Keratinocyte (primary cell): ENCODE results near the gene CMTR1. TPM values are rescaled to one million over a fixed set of nuclear protein-coding genes. Genes with fewer than 3 reads are reported as not detected.

ENCODE experiments used
- DNase-seq: peaks from one replicate; pipeline ENCODE4 v3.0.0-alpha.2; 2011; ENCODE audit warnings: low read depth, missing footprints, low spot score
- FAIRE-seq: peaks from 2 replicates; lab custom pipeline; 2011; peaks lifted over from hg19 to GRCh38; lab: Jason Lieb, UNC
- H2AFZ ChIP-seq: 2 replicates; pipeline ENCODE4 v1.6.0; 2012; ENCODE audit warnings: low read length, control low read depth, inconsistent platforms; ENCODE audit not compliant: control insufficient read depth
- H3K27ac ChIP-seq: 2 replicates; pipeline ENCODE4 v1.5.1; 2011; ENCODE audit warnings: low read length; ENCODE audit not compliant: control insufficient read depth, insufficient read depth
- H3K27me3 ChIP-seq: 3 replicates; pipeline ENCODE4 v1.6.0; 2011; ENCODE audit warnings: low read length; ENCODE audit not compliant: control insufficient read depth, insufficient read depth; ENCODE audit errors: extremely low read depth
- H3K36me3 ChIP-seq, 2 experiments: 2 replicates in 1 of 2; 3 replicates in 1 of 2; pipeline ENCODE4 v1.5.1; 2011; ENCODE audit warnings: low read length in 2 of 2, mild to moderate bottlenecking in 1 of 2; ENCODE audit not compliant: control insufficient read depth in 2 of 2, insufficient read depth in 2 of 2; ENCODE audit errors: extremely low read depth in 1 of 2
- H3K4me1 ChIP-seq: 3 replicates; pipeline ENCODE4 v1.5.1; 2011; ENCODE audit warnings: low read length; ENCODE audit not compliant: control insufficient read depth, insufficient read depth; ENCODE audit errors: extremely low read depth
- H3K4me2 ChIP-seq: 3 replicates; pipeline ENCODE4 v1.6.0; 2011; ENCODE audit warnings: low read depth, low read length; ENCODE audit not compliant: control insufficient read depth, insufficient read depth; ENCODE audit errors: extremely low read depth
- H3K4me3 ChIP-seq, 3 experiments: fragments of 200-600 bp in 1 of 3; sonication (generic) in 1 of 3; 2 replicates in 2 of 3; 3 replicates in 1 of 3; pipeline ENCODE4 v1.5.1; 2011 to 2016; ENCODE audit warnings: low read length in 3 of 3, mild to moderate bottlenecking in 3 of 3, control low read depth in 2 of 3, inconsistent platforms in 1 of 3, low read depth in 1 of 3, mixed read lengths in 1 of 3, mixed run types in 1 of 3, moderate library complexity in 1 of 3; ENCODE audit not compliant: control insufficient read depth in 2 of 3, insufficient read depth in 2 of 3; ENCODE audit errors: extremely low read depth in 1 of 3
- H3K79me2 ChIP-seq: 2 replicates; pipeline ENCODE4 v1.6.0; 2012; ENCODE audit warnings: low read length; ENCODE audit not compliant: control insufficient read depth, insufficient read depth
- H3K9ac ChIP-seq: 3 replicates; pipeline ENCODE4 v1.6.0; 2011; ENCODE audit warnings: low read length; ENCODE audit not compliant: control insufficient read depth, insufficient read depth; ENCODE audit errors: extremely low read depth
- H3K9me1 ChIP-seq: 3 replicates; pipeline ENCODE4 v1.6.0; 2011; ENCODE audit warnings: low read length; ENCODE audit not compliant: control insufficient read depth, insufficient read depth; ENCODE audit errors: extremely low read depth
- H3K9me3 ChIP-seq: 2 replicates; pipeline ENCODE4 v1.5.1; 2012; ENCODE audit warnings: low read depth, low read length; ENCODE audit not compliant: control insufficient read depth
- H4K20me1 ChIP-seq: 3 replicates; pipeline ENCODE4 v1.6.0; 2011; ENCODE audit warnings: low read length; ENCODE audit not compliant: control insufficient read depth, insufficient read depth; ENCODE audit errors: extremely low read depth
- EZH2 ChIP-seq: IDR thresholded peaks from one replicate; pipeline ENCODE4 v1.6.1; 2012; ENCODE audit warnings: inconsistent platforms, mild to moderate bottlenecking, low read length, moderate library complexity
- dilution Hi-C: fragments of 300-500 bp; cut with MboI; formaldehyde crosslinking; loops from one replicate; pipeline ENCODE4 v1.7.0; 2020; ENCODE audit warnings: low sequenced_read_pairs; ENCODE audit not compliant: extremely low pct_ligation_motif_present
- polyA plus RNA-seq, 5 experiments: library from polyadenylated mRNA; depleted of rRNA in 3 of 5; stranded (reverse) in 3 of 5; stranded (forward) in 1 of 5; unstranded in 1 of 5; fragments of >200 nt; gene quantifications; 1 replicate in 1 of 5; 2 replicates in 3 of 5; 3 replicates in 1 of 5; pipeline versions ENCODE4 v1.2.1 to v1.2.3, GENCODE V29; 2011 to 2012; ENCODE audit warnings: missing spikeins in 2 of 5, low read depth in 1 of 5, low replicate concordance in 1 of 5
- TF ChIP-seq, protein P1 (sequence below), 3 experiments: IDR thresholded peaks in 1 of 3; conservative IDR thresholded peaks in 1 of 3; optimal IDR thresholded peaks in 1 of 3; 2 replicates in 2 of 3; 3 replicates in 1 of 3; pipeline versions ENCODE3 to v1.5.1; 2011; ENCODE audit warnings: low read length in 3 of 3, mild to moderate bottlenecking in 3 of 3, moderate library complexity in 2 of 3, control low read depth in 1 of 3, inconsistent platforms in 1 of 3; ENCODE audit not compliant: insufficient read depth in 2 of 3; ENCODE audit errors: extremely low read depth in 1 of 3

Gene CMTR1
- polyA plus RNA-seq, 1 donor (not counting 4 experiments of a cell fraction or from before 2014, with no cell fraction given) = 24.6 TPM

DNA sequence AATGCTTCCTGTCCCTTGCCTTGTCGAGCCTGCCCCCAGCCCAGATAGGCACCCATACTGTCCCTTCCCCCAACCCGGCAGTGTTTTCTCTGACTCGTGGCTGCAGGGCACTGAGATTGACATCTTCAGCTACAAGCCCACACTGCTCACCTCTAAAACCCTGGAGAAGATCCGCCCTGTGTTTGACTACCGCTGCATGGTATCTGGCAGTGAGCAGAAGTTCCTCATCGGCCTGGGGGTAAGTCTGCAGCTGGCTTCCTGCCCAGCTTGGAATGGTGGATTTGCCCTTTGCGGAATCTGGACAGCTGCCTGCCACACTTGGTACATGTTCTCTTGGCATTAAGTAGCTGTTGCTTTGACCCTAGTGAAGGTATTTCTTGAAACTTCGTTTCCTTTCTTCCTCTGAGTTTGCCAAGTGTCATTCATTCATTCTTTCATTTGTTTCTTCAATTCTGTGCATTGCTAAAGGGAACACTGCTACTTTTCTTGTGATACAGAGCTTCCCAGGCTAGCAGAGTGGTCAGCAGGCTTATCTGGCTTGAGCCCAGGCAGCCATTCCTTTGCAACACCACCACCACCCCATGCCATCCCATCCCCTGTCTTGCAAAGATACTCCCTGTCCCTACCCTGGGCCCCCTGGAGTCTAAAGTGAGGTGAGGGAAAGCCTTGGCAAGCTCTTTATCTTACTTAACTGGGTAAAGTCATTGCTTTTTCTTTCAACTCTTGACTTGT lies 40.5 kb downstream of the CMTR1 start:
- FAIRE-seq (peak; percentile 98), DNase-seq (peak; percentile 45)
- Histone ChIP-seq H3K9me1 (no peaks in the 10 kb centered on the region), H3K36me3 (peaks cover 34 to 38% of the 10 kb centered on the region in 2 experiments), H3K27ac (no peak overlapping the region), H3K79me2 (no peaks in the 10 kb centered on the region), H2AFZ (no peak overlapping the region), H3K9me3 (no peaks in the 10 kb centered on the region), H3K4me2 (peak overlapping the region; percentile 34), H3K9ac (no peak overlapping the region), H4K20me1 (peaks cover 10% of the 10 kb centered on the region), H3K4me1 (peaks cover 17% of the 10 kb centered on the region), H3K4me3 (no peak overlapping the region), H3K27me3 (no peaks in the 10 kb centered on the region)
- dilution Hi-C loops = no loop called here
- TF ChIP-seq EZH2 = no peak
- TF ChIP-seq, protein P1, sequence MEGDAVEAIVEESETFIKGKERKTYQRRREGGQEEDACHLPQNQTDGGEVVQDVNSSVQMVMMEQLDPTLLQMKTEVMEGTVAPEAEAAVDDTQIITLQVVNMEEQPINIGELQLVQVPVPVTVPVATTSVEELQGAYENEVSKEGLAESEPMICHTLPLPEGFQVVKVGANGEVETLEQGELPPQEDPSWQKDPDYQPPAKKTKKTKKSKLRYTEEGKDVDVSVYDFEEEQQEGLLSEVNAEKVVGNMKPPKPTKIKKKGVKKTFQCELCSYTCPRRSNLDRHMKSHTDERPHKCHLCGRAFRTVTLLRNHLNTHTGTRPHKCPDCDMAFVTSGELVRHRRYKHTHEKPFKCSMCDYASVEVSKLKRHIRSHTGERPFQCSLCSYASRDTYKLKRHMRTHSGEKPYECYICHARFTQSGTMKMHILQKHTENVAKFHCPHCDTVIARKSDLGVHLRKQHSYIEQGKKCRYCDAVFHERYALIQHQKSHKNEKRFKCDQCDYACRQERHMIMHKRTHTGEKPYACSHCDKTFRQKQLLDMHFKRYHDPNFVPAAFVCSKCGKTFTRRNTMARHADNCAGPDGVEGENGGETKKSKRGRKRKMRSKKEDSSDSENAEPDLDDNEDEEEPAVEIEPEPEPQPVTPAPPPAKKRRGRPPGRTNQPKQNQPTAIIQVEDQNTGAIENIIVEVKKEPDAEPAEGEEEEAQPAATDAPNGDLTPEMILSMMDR (optimal IDR thresholded peaks at IDR 0.05 in 1 of 3, IDR thresholded peaks at IDR 0.05 in 1 of 3, conservative IDR thresholded peaks at IDR 0.05 in 1 of 3; ENCODE audit: extremely low read depth in 1 of 3, insufficient read depth in 2 of 3, low read length in 3 of 3) = no peak

DNA sequence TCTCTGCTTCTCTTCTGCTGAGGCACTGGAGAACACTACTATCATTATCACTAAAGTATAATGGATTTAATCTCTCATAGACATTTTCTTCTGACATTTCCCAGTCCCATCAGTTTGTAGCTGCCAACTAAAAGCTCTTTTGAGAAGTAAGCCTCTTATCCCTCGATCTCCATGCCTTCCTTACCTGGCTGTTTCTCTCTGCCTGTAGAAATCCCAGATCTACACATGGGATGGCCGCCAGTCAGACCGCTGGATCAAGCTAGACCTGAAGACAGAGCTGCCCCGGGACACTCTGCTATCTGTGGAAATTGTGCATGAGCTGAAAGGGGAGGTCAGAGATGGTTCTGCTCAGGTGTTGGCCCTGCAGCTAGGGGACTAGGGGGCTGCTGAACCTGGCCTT lies 41.3 kb downstream of the CMTR1 start:
- H3K9ac ChIP-seq = no peak overlapping the region
- DNase-seq (no peak), FAIRE-seq (no peak)
- no peaks in the 10 kb centered on the region for H3K9me3 ChIP-seq
- H3K4me3 ChIP-seq = no peak overlapping the region
- no peak overlapping the region for H3K27ac ChIP-seq
- no peaks in the 10 kb centered on the region for H3K9me1 ChIP-seq
- H3K27me3 ChIP-seq = no peaks in the 10 kb centered on the region
- peaks cover 17% of the 10 kb centered on the region for H3K4me1 ChIP-seq
- H3K36me3 ChIP-seq = peaks cover 41 to 45% of the 10 kb centered on the region in 2 experiments
- no peak overlapping the region for H2AFZ ChIP-seq
- TF ChIP-seq, protein P1 (optimal IDR thresholded peaks at IDR 0.05 in 1 of 3, IDR thresholded peaks at IDR 0.05 in 1 of 3, conservative IDR thresholded peaks at IDR 0.05 in 1 of 3; ENCODE audit: extremely low read depth in 1 of 3, insufficient read depth in 2 of 3, low read length in 3 of 3) = no peak
- no peak for TF ChIP-seq EZH2
- H3K4me2 ChIP-seq = no peak overlapping the region
- H3K79me2 ChIP-seq = no peaks in the 10 kb centered on the region
- dilution Hi-C loops = no loop called here
- peaks cover 10% of the 10 kb centered on the region for H4K20me1 ChIP-seq
